Fibroblast of pulmonary artery (primary cell): ENCODE results near the gene CBLB.

Experiments
- DNase-seq: peaks from one replicate; pipeline ENCODE4 v3.0.0-alpha.2; 2010; ENCODE audit warnings: low read depth
- H3K4me3 ChIP-seq: replicated peaks from 2 replicates; pipeline ENCODE4 v1.5.1; 2011; ENCODE audit warnings: low read depth, mild to moderate bottlenecking, control low read depth, low read length, moderate library complexity
- CTCF ChIP-seq: IDR thresholded peaks from 2 replicates; pipeline ENCODE4 v1.5.1; 2011; ENCODE audit warnings: mild to moderate bottlenecking, control low read depth, low read length, inconsistent platforms; ENCODE audit errors: missing control alignments

Gene CBLB

GRCh38 chr3:105806359-105806758, 62.5 kb downstream of the CBLB start:
- no peak for TF ChIP-seq CTCF
- DNase-seq, result peak; percentile 54
- no peak overlapping the region for H3K4me3 ChIP-seq

DNA sequence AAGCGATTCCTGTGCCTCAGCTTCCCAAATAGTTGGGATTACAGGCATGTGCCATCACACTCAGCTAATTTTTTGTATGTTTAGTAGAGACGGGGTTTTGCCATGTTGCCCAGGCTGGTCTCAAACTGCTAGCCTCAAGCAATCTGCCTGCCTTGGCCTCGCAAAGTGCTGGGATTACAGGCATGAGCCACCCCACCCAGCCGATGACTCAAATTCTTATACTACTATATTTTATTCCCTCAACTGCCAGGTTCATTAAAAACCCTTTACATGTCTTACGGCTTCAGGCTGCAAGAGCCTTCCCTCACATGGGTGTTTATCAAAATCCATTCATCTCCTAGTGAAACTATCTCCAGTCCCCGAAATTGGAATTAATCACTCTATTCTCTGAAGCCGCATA, 63.4 kb downstream of the CBLB start:
- no peak for DNase-seq
- H3K4me3 ChIP-seq, result no peak overlapping the region
- no peak for TF ChIP-seq CTCF

- no peak for TF ChIP-seq CTCF
- no peak for DNase-seq
- H3K4me3 ChIP-seq, result no peak overlapping the region
These were observed 66.6 kb downstream of the CBLB start for GRCh38 chr3:105802118-105802706.

DNA sequence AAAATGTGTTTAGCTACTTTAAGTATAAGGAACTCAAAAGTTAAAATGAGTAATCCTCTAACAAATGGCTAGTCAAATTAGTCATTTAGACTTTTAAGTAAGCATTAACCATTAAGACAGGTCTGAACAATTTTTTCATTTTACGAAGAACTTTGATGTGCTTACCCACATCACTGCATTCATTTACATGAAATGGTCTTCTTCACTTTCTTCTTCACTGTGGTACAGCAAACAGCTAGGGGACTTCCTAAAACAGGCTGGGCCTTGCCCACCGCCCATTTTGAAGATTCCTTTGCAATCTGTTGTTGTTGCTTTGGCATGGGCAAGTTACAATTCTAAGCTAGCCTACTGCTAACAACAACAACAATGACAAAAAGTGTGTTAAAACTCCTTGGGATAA, 67.4 kb downstream of the CBLB start:
- H3K4me3 ChIP-seq, result no peak overlapping the region
- TF ChIP-seq CTCF, result no peak
- DNase-seq, result no peak

- no peak for DNase-seq
- no peak overlapping the region for H3K4me3 ChIP-seq
- no peak for TF ChIP-seq CTCF
These were observed 68.5 kb downstream of the CBLB start for GRCh38 chr3:105800320-105800719.

DNA sequence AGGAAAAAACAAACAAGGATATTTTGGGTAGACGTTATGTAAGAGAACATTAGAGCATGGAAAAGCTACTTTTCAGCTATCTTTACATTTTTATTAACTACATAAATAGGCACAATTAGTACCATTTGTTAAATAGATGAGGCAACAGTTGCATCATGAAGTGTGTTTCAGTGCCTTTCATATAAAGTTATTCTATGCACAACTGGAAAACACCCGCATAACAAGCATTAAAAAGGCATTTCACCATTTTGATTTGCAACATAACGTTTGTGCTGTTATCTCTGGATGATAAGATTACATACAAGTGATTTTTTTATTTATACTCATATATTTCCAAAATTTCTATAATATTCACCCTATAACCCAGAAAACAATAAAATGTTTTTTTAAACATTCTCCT, 69.5 kb downstream of the CBLB start:
- DNase-seq, result no peak
- no peak overlapping the region for H3K4me3 ChIP-seq
- no peak for TF ChIP-seq CTCF

GRCh38 chr3:105798381-105798934, 70.4 kb downstream of the CBLB start:
- no peak for TF ChIP-seq CTCF

More at GRCh38 chr3:105798381-105798934, 70.4 kb downstream of the CBLB start:
- no peak for DNase-seq
- no peak overlapping the region for H3K4me3 ChIP-seq
